Neural cell (in vitro differentiated cells): ENCODE measurements around the gene ST3GAL4. TPM values are rescaled to one million over a fixed set of nuclear protein-coding genes. Genes with fewer than 3 reads are reported as not detected.

Experiments
- H2AFZ ChIP-seq: fragments of 200-600, 300-800 bp; sonication (generic), shearing (Covaris generic); 2 replicates; pipeline ENCODE4 v1.6.0; 2014; ENCODE audit warnings: low read depth, mild to moderate bottlenecking, antibody characterized with exemption, low read length, moderate library complexity
- H3F3A ChIP-seq: fragments of 200-600 bp; shearing (Covaris generic); 2 replicates; pipeline ENCODE4 v1.6.1; 2016; ENCODE audit warnings: mild to moderate bottlenecking, moderate library complexity, mixed read lengths, antibody characterized with exemption, low read length; ENCODE audit not compliant: insufficient read depth, poor library complexity, severe bottlenecking
- H3K27ac ChIP-seq: fragments of 200-600, 300-800 bp; sonication (generic), shearing (Covaris generic); 2 replicates; pipeline ENCODE4 v1.5.1; 2014; ENCODE audit warnings: mild to moderate bottlenecking, low read length, moderate library complexity
- H3K27me3 ChIP-seq: fragments of 300-800, 200-600 bp; sonication (generic), shearing (Covaris generic); 2 replicates; pipeline ENCODE4 v1.6.0; 2014; ENCODE audit warnings: mild to moderate bottlenecking, low read depth, low read length, moderate library complexity; ENCODE audit not compliant: insufficient read depth
- H3K36me3 ChIP-seq: fragments of 300-800, 200-600 bp; sonication (generic), shearing (Covaris generic); 2 replicates; pipeline ENCODE4 v1.5.1; 2014; ENCODE audit warnings: mild to moderate bottlenecking, antibody characterized with exemption, low read length, moderate library complexity; ENCODE audit not compliant: insufficient read depth
- H3K4me2 ChIP-seq: fragments of 300-800, 200-600 bp; sonication (generic), shearing (Covaris generic); 2 replicates; pipeline ENCODE4 v1.6.0; 2014; ENCODE audit warnings: mild to moderate bottlenecking, low read length
- H3K4me3 ChIP-seq: fragments of 300-800, 200-600 bp; sonication (generic), shearing (Covaris generic); 2 replicates; pipeline ENCODE4 v1.5.1; 2014; ENCODE audit warnings: mild to moderate bottlenecking, low read length, moderate library complexity
- H3K79me2 ChIP-seq: fragments of 200-600 bp; shearing (Covaris generic); replicated peaks from 2 replicates; pipeline ENCODE4 v1.6.0; 2014; ENCODE audit warnings: mild to moderate bottlenecking, low read length, moderate library complexity; ENCODE audit not compliant: insufficient read depth
- H3K9ac ChIP-seq: fragments of 300-800, 200-600 bp; sonication (generic), shearing (Covaris generic); 2 replicates; pipeline ENCODE4 v1.6.1; 2016; ENCODE audit warnings: mild to moderate bottlenecking, low read length, mixed read lengths
- H3K9me2 ChIP-seq: fragments of 200-600 bp; shearing (Covaris generic); 2 replicates; pipeline ENCODE4 v1.6.1; 2016; ENCODE audit warnings: mild to moderate bottlenecking, low read length, mixed read lengths; ENCODE audit not compliant: insufficient read depth
- H3K9me3 ChIP-seq: fragments of 200-600, 300-800 bp; sonication (generic), shearing (Covaris generic); 2 replicates; pipeline ENCODE4 v1.6.1; 2016; ENCODE audit warnings: mild to moderate bottlenecking, mixed run types, low read length, moderate library complexity, mixed read lengths
- H4K20me1 ChIP-seq: fragments of 200-600 bp; shearing (Covaris generic); 2 replicates; pipeline ENCODE4 v1.6.1; 2016; ENCODE audit warnings: mild to moderate bottlenecking, mixed run types; ENCODE audit not compliant: insufficient read depth
- EP300 ChIP-seq: fragments of 450-650 bp; conservative IDR thresholded peaks from 2 replicates; pipeline ENCODE4 v1.6.1; 2014; ENCODE audit warnings: antibody characterized with exemption, mild to moderate bottlenecking, moderate library complexity; ENCODE audit not compliant: poor library complexity, severe bottlenecking
- EZH2 ChIP-seq: fragments of 200-600, 300-800 bp; shearing (Covaris generic), sonication (generic); IDR thresholded peaks from 2 replicates; pipeline ENCODE4 v1.6.1; 2014; ENCODE audit warnings: antibody characterized with exemption, low read length, borderline replicate concordance, mild to moderate bottlenecking; ENCODE audit not compliant: insufficient read depth, poor library complexity, severe bottlenecking
- MXI1 ChIP-seq: fragments of 450-650 bp; conservative IDR thresholded peaks from 2 replicates; pipeline ENCODE4 v1.6.1; 2014; ENCODE audit warnings: antibody characterized with exemption, mild to moderate bottlenecking; ENCODE audit not compliant: poor library complexity, severe bottlenecking
- POLR2AphosphoS5 ChIP-seq: IDR thresholded peaks from 2 replicates; pipeline ENCODE4 v1.6.1; 2012
- RAD21 ChIP-seq: fragments of 450-650 bp; conservative IDR thresholded peaks from 2 replicates; pipeline ENCODE4 v1.6.1; 2014; ENCODE audit warnings: antibody characterized with exemption, mild to moderate bottlenecking, moderate library complexity
- REST ChIP-seq: IDR thresholded peaks from 2 replicates; pipeline ENCODE4 v1.6.1; 2012; ENCODE audit warnings: borderline replicate concordance
- SMC3 ChIP-seq: fragments of 450-650 bp; conservative IDR thresholded peaks from 2 replicates; pipeline ENCODE4 v1.6.1; 2014; ENCODE audit warnings: antibody characterized with exemption, mild to moderate bottlenecking, moderate library complexity; ENCODE audit not compliant: poor library complexity
- TAF1 ChIP-seq: IDR thresholded peaks from 2 replicates; pipeline ENCODE4 v1.6.1; 2012; ENCODE audit warnings: low read depth
- polyA plus RNA-seq: library from polyadenylated mRNA; depleted of rRNA; stranded (reverse); fragments of >200 nt; gene quantifications from 2 replicates; pipeline ENCODE4 v1.2.3, GENCODE V29; 2014
- TF ChIP-seq, protein P1 (sequence below): fragments of 450-650 bp; IDR thresholded peaks from 2 replicates; pipeline ENCODE4 v1.5.1; 2014; ENCODE audit warnings: antibody characterized with exemption, mild to moderate bottlenecking, moderate library complexity; ENCODE audit not compliant: poor library complexity, severe bottlenecking

ST3GAL4 gene
- polyA plus RNA-seq, 1 donor from 2014 or later, result 46.1 TPM

GRCh38 chr11:126398721-126399120 is 43.2 kb downstream of the ST3GAL4 start:
- no peak overlapping the region for H2AFZ ChIP-seq
- TF ChIP-seq SMC3 (no peak), REST (no peak), TAF1 (no peak), POLR2AphosphoS5 (no peak), RAD21 (no peak), EP300 (no peak), MXI1 (no peak), EZH2 (no peak)
- TF ChIP-seq, protein P1, sequence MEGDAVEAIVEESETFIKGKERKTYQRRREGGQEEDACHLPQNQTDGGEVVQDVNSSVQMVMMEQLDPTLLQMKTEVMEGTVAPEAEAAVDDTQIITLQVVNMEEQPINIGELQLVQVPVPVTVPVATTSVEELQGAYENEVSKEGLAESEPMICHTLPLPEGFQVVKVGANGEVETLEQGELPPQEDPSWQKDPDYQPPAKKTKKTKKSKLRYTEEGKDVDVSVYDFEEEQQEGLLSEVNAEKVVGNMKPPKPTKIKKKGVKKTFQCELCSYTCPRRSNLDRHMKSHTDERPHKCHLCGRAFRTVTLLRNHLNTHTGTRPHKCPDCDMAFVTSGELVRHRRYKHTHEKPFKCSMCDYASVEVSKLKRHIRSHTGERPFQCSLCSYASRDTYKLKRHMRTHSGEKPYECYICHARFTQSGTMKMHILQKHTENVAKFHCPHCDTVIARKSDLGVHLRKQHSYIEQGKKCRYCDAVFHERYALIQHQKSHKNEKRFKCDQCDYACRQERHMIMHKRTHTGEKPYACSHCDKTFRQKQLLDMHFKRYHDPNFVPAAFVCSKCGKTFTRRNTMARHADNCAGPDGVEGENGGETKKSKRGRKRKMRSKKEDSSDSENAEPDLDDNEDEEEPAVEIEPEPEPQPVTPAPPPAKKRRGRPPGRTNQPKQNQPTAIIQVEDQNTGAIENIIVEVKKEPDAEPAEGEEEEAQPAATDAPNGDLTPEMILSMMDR, result no peak
- H3K4me2 ChIP-seq, result no peak overlapping the region
- H3K27me3 ChIP-seq, result no peaks in the 10 kb centered on the region
- H3K9me3 ChIP-seq, result no peaks in the 10 kb centered on the region
- no peak overlapping the region for H3K27ac ChIP-seq
- H3K9me2 ChIP-seq, result no peaks in the 10 kb centered on the region
- no peaks in the 10 kb centered on the region for H3K36me3 ChIP-seq
- no peaks in the 10 kb centered on the region for H3F3A ChIP-seq
- H3K79me2 ChIP-seq, result no peaks in the 10 kb centered on the region
- H4K20me1 ChIP-seq, result no peaks in the 10 kb centered on the region
- no peak overlapping the region for H3K9ac ChIP-seq
- H3K4me3 ChIP-seq, result no peak overlapping the region

- Histone ChIP-seq H3K9me3 (no peaks in the 10 kb centered on the region), H3K9ac (no peak overlapping the region), H3K27me3 (no peaks in the 10 kb centered on the region), H3K9me2 (no peaks in the 10 kb centered on the region), H3K27ac (no peak overlapping the region), H3K4me2 (no peak overlapping the region), H2AFZ (no peak overlapping the region), H3F3A (no peaks in the 10 kb centered on the region), H3K79me2 (no peaks in the 10 kb centered on the region), H3K36me3 (no peaks in the 10 kb centered on the region), H3K4me3 (no peak overlapping the region), H4K20me1 (no peaks in the 10 kb centered on the region)
- TF ChIP-seq MXI1 (no peak), REST (no peak), SMC3 (no peak), EP300 (no peak), EZH2 (no peak), TAF1 (no peak), POLR2AphosphoS5 (no peak), RAD21 (no peak)
- TF ChIP-seq, protein P1, result no peak
Observed at GRCh38 chr11:126400019-126400418, 44.5 kb downstream of the ST3GAL4 start.
